ENCODE results near the gene SDF4.
"Not testable (repeated sequence)": the region's sequence is repeated elsewhere in the genome, so short reads cannot be mapped to it uniquely, and the experiment has no call there.

Gene SDF4

GRCh38 chr1:1199141-1199960, 32.5 kb downstream of the SDF4 start:
- no peak for DNase-seq (ENCODE audit: low read depth)

DNA sequence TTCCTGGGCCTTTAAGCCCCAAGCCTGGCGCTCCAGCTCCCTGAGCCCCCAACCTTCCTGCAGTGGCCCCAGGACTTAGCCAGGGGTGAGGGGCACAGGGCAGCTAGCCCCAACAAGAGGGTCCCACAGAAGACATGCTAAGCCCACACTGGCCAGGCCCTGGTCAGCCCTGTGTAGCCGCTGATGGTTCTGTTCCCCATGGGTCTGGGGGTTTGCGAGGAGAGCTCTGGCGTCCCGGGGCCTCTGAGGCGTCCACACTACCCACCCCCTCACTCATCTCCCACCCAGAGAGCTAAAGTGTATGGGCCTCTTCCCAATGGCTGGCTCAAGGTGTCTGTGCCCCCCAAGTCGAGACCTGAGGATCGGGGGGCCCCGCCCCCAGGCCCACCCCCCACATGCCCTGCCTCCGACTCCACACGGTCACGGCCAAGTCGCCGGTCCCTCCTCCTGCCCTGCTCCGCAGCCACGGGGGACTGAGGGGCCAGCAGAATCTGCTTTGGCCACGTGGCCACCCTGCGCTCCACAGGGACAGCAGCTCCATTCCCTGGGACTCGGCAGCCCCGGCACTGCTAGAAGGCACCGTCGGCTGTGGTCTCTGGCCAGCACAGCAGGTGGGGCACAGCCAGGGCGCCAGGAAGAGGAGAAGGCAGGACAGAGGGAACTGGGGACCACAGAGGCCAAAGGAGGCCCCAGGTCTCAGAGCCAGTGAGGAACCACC, 33.2 kb downstream of the SDF4 start:
- no peak for DNase-seq (ENCODE audit: low read depth)

DNA sequence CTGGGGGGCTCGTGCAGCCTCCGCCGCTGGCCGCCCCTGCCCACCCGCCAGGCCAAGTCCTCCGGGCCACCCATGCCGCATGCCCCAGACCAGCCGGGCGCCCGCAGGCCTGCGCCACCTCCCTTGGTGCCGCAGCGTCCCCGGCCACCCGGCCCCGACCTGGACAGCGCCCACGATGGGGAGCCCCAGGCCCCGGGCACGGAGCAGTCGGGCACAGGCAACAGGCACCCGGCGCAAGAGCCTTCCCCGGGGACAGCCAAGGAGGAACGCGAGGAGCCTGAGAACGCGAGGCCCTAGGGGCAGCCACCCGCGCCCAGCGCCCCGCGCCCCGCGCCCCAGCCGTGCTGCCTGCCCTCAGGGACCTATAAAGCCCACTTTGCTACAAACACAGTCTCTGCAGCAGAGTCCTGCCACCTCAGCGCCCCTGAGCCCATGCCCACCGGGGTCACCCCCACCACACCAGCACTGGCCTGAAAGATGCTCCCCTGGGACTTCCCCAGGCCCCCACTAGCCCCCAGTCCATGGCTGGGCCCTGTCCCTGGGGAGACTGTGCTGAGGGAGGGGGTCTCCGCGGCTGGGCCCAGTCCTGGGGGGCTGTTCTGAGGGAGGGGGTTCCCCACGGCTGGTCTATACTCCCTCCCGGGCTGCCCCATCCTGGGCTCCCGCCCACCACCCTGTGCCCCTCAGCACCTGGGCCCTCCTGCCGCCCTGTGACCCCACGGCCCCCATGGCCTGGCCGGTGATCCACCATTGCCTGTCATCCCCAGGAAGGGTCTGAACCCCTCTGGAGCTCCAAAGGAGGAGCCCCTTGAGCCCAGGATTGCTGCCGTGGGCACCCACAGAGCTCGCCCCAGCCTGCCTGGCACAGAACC, 34.0 kb downstream of the SDF4 start:
- no peak for DNase-seq (ENCODE audit: low read depth)

GRCh38 chr1:1197188-1197500, 34.7 kb downstream of the SDF4 start:
- no peak for DNase-seq (ENCODE audit: low read depth)

DNA sequence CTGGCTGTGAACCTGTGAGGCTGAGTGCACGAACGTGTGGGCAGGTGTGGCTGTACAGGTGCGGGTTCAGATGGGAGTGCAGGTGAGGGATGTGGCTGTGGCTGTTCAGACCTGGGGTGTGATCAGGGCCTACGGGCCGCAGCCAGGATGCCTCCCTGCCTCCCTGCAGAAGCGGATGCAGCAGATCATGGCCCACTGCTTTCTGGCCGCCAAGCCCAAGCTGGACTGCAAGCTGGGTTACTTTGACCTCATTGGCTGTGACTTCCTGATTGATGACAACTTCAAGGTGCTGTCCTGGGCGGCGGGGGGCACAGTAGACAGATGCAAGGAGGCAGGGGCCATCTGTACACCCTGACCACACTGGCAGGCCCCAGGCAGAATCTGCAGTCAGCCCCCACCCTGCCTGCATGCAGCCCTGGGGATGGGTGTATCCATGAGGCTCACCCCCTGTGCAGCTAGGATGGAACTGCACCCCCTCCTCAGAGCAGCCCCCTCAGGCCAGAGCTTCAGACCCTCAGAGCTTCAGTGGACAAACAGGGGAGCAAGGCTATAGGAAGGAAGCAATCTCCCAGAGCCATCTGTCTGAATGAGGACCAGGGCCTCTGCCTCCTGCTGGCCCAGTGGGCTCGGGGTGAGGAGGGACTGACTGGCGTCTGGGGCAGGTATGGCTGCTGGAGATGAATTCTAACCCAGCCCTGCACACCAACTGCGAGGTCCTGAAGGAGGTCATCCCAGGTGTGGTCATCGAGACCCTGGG, 35.2 kb downstream of the SDF4 start:
- no peak for DNase-seq (ENCODE audit: low read depth)

GRCh38 chr1:1195726-1196125, 36.1 kb downstream of the SDF4 start:
- DNase-seq (ENCODE audit: low read depth): not testable (repeated sequence)

GRCh38 chr1:1194723-1195122, 37.1 kb downstream of the SDF4 start:
- no peak for DNase-seq (ENCODE audit: low read depth)

DNA sequence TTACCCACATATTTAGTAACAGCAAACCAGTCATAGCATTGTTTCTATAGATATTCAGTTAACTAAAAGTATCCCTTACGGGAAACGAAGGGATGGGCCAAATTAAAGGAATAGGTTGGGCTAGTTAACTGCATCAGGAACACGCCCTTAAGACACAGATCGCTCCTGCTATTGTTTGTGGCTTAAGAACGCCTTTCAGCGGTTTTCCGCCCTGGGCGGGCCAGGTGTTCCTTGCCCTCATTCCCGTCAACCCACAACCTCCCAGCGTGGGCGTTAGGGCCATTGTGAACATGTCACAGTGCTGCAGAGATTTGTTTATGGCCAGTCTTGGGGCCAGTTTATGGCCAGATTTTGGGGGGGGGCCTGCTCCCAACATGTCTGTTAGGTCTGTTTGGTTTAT, 40.1 kb downstream of the SDF4 start:
- DNase-seq (ENCODE audit: low read depth): no peak

DNA sequence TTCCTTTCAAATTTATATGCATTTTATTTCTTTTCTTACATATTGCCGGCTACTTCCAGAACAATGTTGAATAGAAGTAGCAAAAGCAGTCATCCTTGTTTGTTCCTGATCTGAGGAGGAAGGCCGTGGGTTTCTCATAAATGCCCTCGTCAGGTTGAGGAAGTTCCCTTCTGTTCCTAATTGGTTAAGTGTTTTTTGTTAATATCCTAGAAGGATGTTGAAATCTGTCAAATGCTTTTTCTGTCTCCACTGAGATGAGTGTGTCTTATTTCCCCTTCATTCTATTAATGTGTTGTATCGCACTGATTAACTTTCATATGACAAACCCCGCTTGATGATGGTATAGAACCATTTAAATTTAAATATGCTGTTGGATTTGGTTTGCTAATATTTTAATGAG, 42.7 kb downstream of the SDF4 start:
- DNase-seq (ENCODE audit: low read depth): no peak

GRCh38 chr1:1187938-1188337, 43.9 kb downstream of the SDF4 start:
- DNase-seq (ENCODE audit: low read depth): no peak

GRCh38 chr1:1185101-1185765, 46.6 kb downstream of the SDF4 start:
- no peak for DNase-seq (ENCODE audit: low read depth)

DNA sequence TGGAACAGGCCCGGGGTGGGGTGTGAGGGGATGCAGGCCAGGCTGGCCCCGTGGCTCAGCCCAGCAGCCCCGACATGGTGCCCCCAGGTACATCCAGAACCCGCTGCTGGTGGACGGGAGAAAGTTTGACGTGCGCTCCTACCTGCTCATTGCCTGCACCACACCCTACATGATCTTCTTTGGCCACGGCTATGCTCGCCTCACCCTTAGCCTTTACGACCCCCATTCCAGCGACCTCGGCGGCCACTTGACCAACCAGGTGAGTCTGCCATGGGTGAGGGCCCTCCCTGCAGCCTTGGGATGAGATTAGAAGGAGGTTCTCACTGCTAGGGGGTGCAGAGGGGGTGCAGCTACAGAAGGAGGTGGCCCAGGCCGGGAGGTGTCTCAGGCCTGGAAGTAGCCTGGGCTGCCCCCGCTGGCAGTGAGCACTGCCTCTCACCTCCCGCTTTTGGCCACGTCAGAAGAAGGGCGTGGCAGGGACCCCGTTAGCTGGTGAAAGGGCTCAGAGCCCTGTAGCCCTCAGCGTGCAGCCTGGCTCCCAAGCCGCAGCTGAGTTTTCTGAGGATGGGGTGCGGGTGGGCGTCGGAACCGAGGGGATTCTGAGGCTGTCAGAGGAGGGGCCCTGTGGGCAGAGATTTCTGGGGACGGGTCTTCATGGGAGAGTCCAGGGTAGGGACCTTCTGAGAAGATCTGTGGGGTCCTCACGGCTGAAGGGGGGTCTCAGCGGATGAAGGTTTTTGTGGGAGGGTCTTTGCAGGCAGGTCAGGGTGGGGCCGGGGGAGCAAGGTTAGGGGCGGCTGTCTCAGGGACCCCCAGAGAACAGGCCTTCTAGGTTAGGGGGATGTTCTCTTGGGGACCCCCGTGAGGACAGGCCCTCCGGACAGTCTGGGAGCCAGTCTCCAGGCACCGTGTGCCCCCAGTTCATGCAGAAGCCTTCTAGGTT, 47.7 kb downstream of the SDF4 start:
- DNase-seq (ENCODE audit: low read depth): no peak

DNA sequence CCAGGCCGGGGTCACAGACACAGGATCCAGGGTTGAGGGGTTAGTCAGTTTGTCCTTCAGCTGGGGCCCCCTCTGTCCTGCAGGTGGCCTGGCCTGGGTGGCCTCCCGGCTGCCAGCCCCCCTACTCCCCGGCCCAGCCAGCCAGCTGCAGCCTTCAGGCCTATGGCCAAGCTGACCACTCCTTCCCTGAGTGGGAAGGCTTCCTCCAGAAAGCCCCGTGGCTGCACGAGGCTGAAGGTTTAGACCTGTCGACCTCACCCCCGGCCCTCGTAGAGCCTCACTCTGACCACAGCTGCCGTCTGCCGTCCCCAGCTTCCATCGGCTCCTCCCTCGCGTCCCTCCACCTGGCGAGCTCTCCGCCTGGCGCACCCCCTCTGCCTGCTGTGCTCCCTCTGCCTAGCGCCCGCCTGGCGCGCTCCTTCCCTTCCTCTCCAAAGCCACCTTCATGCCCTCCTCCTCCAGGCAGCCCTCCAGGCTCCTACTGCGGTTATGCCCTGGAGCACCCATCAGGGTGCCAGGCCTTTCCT, 48.5 kb downstream of the SDF4 start:
- DNase-seq (ENCODE audit: low read depth): no peak

GRCh38 chr1:1182491-1183220, 49.1 kb downstream of the SDF4 start:
- DNase-seq (ENCODE audit: low read depth): no peak

GRCh38 chr1:1181938-1182410, 49.8 kb downstream of the SDF4 start:
- DNase-seq (ENCODE audit: low read depth): no peak

DNA sequence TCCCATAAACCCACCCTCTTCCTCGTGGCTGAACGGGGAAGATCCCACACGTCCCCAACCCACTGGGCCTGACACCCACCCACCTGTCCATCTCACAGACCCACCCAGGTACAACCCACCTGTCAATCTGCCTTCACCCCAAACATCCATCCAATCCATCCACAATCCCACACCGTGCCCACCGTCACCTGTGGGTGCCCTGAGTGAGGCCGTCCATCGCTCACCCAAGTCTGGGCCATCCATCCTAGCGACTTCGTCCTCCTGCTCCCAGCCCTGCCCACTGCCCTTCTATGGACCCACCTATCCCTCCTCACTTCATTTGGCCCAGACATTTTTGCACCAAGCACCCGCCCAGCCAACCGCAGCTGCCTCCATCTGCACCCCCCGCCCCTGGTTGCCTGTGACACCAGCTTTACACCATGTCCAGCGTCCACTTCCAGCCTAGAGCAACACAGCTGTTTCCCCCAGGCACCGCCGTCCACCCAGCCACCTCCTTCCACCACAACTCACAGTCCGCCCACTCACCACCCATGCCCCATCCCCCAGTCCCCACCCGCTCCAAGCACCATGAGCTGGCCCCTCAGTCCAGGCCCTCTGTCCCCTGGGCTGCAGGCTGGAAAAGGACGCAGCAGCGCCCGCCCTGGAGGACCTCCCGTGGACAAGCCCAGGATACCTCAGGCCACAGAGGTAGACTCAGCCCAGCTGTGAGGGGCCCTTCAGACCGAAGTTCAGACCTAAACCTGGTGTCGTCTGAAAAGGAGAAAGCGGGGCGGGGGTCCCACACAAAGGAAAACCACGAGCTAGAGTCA, 50.5 kb downstream of the SDF4 start:
- no peak for DNase-seq (ENCODE audit: low read depth)

DNA sequence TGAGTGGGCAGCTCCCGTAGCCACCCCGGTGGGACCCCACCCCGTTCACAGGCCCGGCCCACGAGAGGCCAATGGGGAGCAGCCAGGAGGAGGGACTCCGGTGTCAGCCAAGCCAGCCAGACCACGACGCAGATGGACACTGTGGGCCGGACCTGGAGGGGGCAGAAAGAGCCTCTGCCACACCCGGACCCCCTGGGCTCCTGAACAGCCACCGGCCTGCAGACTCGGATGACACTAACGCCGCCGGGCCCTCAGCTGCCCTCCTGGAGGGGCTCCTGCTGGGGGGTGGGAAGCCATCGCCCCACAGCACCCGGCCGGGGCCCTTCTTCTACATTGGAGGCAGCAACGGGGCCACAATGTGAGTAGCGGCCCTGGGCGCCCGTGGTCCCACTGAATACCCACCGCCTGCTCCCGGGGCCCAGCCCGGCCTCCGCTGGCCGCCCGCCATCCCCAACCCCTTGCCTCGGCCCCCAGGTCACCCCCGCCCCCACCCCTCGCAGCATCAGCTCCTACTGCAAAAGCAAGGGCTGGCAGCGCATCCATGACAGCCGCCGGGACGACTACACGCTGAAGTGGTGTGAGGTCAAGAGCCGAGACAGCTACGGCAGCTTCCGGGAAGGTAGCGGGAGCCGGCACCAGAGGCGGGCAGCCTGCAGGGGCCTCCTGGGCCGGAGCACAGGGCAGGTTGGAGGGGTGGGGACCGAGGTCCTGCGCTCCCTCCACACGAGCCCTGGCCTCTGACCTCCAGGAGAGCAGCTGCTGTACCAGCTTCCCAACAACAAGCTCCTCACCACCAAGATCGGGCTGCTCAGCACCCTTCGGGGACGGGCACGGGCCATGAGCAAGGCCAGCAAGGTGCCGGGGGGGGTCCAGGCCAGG, 51.6 kb downstream of the SDF4 start:
- DNase-seq (ENCODE audit: low read depth): no peak
